Measurements from ENCODE around the gene KRT26. TPM values are rescaled to one million over a fixed set of nuclear protein-coding genes. Genes with fewer than 3 reads are reported as not detected.
"Not testable (repeated sequence)": the region's sequence is repeated elsewhere in the genome, so short reads cannot be mapped to it uniquely, and the experiment has no call there.

KRT26 gene
- total RNA-seq, 2 experiments from 2014 or later = not detected

DNA sequence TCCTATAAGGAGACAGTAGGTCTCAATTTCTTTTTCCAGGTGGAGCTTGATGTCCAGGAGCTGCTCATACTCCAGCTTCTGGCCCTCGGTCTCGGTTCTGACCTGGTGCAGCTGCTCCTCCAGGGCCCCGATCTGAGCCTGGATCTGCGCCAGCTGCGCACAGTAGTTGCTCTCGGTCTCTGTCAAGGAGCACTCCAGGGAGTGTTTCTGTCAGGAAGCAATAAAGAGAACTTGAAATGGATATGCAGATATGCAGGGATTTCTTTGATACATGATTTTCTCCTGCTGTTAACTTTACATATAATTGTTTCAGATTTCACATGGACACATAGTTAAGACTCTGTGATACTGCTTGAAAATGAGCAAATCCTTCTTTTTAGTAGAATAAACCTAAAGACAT, 21.6 kb downstream of the KRT26 start:
- CTCF ChIA-PET = no interaction called here
- no peaks in the 10 kb centered on the region for H3K4me1 Mint-ChIP-seq
- H3K27ac Mint-ChIP-seq = no peak overlapping the region
- no peak overlapping the region for H3K4me3 Mint-ChIP-seq
- H3K36me3 Mint-ChIP-seq (ENCODE audit: low read depth) = no peaks in the 10 kb centered on the region
- peaks cover 39% of the 10 kb centered on the region for H3K27me3 Mint-ChIP-seq
- peaks cover 3% of the 10 kb centered on the region for H3K9me3 Mint-ChIP-seq
- no peak for DNase-seq
- POLR2A ChIA-PET = interaction anchor here (0.6 kb wide), 1 partner anchor 1386 kb away, joined by 4 read pairs; no protein-coding TSS in a partner anchor

DNA sequence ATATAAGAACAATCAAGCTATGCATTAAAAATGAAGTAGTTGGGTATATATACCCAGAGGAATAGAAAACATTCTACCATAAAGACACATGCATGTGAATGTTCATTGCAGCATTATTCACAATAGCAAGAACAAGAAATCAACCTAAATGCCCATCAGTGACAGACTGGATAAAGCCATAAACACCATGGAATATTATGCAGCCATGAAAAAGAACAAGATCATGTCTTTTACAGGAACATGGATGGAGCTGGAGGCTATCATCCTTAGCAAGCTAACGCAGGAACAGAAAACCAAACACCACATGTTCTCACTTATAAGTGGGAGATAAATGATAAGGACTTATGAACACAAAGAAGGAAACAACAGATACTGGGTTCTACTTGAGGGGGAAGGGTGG, 23.3 kb downstream of the KRT26 start:
- H3K27ac Mint-ChIP-seq; H3K4me1 Mint-ChIP-seq; POLR2A ChIA-PET; DNase-seq; CTCF ChIA-PET; H3K9me3 Mint-ChIP-seq; H3K4me3 Mint-ChIP-seq; H3K36me3 Mint-ChIP-seq (ENCODE audit: low read depth): not testable (repeated sequence)
- peaks cover 39% of the 10 kb centered on the region for H3K27me3 Mint-ChIP-seq

DNA sequence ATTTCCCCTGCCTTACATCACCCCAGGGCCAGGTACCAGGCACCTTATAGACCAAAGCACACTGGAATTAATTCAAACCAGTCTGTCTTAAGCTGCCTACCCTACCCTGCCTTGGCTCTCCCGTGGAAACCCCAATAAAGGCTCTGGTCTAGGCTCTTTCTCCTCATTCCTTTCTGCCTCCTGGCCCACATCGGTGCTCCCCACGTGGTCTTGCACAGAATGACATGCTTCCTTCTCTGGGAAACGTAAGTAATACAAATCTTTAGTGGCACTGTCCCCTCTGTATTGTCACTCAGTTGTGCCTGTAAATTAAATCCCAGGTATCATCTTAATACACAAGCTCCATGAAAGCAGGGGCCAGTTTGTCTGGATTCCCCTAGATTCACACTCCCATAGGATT, 33.4 kb downstream of the KRT26 start:
- H3K4me1 Mint-ChIP-seq = no peaks in the 10 kb centered on the region
- no peak overlapping the region for H3K4me3 Mint-ChIP-seq
- peaks cover 2% of the 10 kb centered on the region for H3K36me3 Mint-ChIP-seq (ENCODE audit: low read depth)
- H3K9me3 Mint-ChIP-seq = peaks cover 8% of the 10 kb centered on the region
- ChIA-PET CTCF (interaction anchor here (0.6 kb wide), 2 partner anchors 751 to 1289 kb away, joined by 3 read pairs; partner anchors contain the start of gene KRT36), POLR2A (no interaction called here)
- no peak overlapping the region for H3K27ac Mint-ChIP-seq
- no peak for DNase-seq
- H3K27me3 Mint-ChIP-seq = peaks cover 32% of the 10 kb centered on the region

DNA sequence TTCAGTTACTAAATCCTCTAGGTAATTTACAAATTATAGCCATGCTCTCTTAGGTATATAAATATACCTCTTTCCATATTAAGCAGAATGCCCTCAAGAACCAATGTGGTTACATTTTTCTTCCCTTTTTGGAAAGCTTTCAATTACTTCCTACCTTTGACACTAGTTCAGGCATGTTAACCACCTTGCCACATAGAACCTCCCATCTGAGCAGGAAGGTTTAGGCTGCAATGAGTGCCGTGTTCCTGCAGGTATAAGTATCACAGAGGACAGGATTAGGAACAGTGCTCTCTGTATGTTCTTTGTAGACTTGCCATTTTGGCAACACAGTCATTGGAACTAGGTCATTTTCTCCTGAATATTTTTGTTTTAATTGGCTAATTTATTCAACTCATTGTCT, 37.0 kb downstream of the KRT26 start:
- Mint-ChIP-seq H3K27me3 (peaks cover 39% of the 10 kb centered on the region), H3K9me3 (no peaks in the 10 kb centered on the region), H3K4me3 (no peak overlapping the region), H3K27ac (no peak overlapping the region), H3K36me3 (ENCODE audit: low read depth) (no peaks in the 10 kb centered on the region), H3K4me1 (no peaks in the 10 kb centered on the region)
- DNase-seq = no peak
- CTCF ChIA-PET = no interaction called here
- POLR2A ChIA-PET = no interaction called here

DNA sequence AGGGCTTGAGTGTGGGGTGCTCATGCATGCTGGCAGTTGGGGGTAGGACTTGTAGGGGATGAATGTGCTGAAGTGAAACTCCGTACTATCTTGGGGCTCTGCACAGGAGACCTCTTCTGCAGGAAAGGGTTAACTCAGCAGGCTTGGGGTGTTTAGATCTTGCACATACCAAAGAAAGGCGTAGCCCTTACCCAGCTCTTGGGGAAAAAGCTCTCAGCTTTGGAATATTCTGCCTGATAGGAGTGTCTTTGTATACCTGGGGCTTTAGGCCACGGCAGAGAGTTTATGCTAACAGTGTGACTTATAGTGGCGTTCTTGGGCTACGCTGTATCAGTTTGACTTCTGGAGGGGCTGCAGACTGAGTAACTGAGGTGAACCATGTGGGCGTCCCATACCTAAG, 38.0 kb downstream of the KRT26 start:
- POLR2A ChIA-PET = no interaction called here
- Mint-ChIP-seq H3K27me3 (peaks cover 37% of the 10 kb centered on the region), H3K4me1 (no peaks in the 10 kb centered on the region), H3K4me3 (no peak overlapping the region), H3K9me3 (no peaks in the 10 kb centered on the region), H3K36me3 (ENCODE audit: low read depth) (no peaks in the 10 kb centered on the region), H3K27ac (no peak overlapping the region)
- no peak for DNase-seq
- CTCF ChIA-PET = interaction anchor here (1.2 kb wide), 1 partner anchor 22 kb away, joined by 5 read pairs; no protein-coding TSS in a partner anchor

DNA sequence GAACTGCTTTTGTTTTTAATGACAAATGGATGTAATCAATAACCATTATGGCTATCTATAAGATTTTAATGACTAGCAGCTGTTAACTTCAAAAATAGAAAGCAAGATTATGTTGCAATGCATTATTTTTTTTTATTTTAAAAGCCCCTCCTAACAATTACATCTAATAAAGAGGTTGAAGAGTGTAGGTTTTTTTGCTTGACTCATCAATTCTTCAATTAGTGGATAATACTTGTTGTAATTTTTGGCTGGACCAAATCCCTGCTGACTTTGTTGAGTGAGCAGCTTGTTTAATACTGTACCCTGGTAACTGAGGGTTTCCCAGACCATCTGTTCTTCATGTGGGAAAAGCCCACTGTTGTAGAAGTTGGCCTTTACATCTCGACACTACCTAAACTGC, 41.0 kb downstream of the KRT26 start:
- Mint-ChIP-seq H3K27me3 (peaks cover 32% of the 10 kb centered on the region), H3K9me3 (no peaks in the 10 kb centered on the region), H3K36me3 (ENCODE audit: low read depth) (no peaks in the 10 kb centered on the region), H3K4me1 (no peaks in the 10 kb centered on the region), H3K4me3 (no peak overlapping the region), H3K27ac (no peak overlapping the region)
- POLR2A ChIA-PET = no interaction called here
- DNase-seq = no peak
- CTCF ChIA-PET = no interaction called here

DNA sequence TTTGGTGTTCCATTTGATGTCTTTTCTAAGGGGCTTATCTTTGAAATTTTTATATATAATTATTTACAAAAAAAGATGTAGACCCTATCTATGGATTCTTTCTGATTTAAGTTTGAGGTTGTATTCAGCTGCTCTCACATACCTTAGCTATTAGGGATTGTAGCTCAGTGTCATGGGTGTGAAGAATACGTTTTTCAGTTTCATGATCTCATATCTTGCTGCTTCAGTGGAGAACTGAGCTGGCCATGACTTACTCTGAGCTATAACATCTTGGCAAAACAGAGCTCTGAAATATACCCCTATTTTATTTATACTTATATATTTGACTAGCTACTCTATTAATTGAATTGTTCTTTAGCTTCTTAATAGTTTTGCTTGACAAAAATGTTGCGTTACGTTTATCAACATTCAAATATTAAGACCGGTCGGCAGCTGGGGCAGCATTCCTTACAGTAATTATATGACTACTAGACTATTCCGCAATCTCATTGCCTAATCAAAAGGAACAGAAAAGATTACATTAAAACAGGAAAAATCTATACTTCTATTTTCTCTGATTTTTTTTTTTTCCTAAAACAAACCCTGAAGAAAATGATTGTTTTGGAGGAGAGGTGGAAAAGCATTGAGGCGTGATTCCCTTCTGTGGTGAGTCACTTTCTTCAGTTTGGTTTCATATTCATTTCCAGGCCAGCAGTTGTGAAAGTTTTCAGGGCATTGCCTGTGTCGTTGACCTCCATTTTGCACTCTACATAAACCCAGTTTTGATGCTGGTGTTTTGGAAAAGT, 44.4 kb downstream of the KRT26 start:
- ChIA-PET POLR2A (no interaction called here), CTCF (no interaction called here)
- Mint-ChIP-seq H3K4me1 (no peaks in the 10 kb centered on the region), H3K27me3 (peaks cover 41% of the 10 kb centered on the region), H3K27ac (no peak overlapping the region), H3K4me3 (no peak overlapping the region), H3K9me3 (no peaks in the 10 kb centered on the region), H3K36me3 (ENCODE audit: low read depth) (no peaks in the 10 kb centered on the region)
- no peak for DNase-seq

DNA sequence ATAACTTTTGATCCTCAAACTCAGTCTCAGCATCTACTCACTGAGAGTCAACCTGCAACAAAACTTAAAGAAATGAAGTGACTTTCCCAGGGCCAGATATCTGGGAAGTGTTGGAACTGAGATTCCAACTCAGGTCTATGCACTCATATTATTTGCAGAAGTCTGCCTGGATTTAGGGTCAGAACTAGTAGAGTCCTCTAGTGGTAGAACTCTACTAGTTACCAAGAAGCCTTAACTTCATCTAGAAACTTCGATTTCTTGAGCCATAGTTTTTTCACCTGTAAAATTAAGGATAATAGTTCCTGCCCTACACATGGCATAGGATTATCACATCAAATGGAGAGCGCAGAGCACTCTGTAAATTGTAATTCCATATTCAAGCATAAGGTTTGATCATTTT, 45.1 kb downstream of the KRT26 start:
- CTCF ChIA-PET = no interaction called here
- Mint-ChIP-seq H3K9me3 (no peaks in the 10 kb centered on the region), H3K27ac (no peak overlapping the region), H3K27me3 (peaks cover 37% of the 10 kb centered on the region), H3K4me1 (no peaks in the 10 kb centered on the region), H3K4me3 (no peak overlapping the region), H3K36me3 (ENCODE audit: low read depth) (no peaks in the 10 kb centered on the region)
- DNase-seq = no peak
- POLR2A ChIA-PET = no interaction called here

DNA sequence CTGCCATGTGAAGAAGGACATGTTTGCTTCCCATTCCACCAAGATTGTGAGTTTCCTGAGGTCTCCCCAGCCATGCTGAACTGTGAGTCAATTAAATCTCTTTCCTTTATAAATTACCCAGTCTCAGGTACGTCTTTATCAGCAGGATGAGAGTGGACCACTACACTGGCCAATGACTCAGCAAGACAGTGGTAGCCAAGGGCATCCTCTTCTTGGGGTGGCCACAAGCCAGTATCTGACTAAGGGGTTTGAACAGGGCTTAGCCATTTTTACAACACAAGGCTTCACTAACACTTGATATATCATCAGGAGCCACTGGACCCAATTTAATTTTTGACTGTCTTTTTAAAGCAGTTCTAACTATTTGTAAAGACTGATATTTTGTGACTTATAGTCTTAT, 47.3 kb downstream of the KRT26 start:
- Mint-ChIP-seq H3K27me3 (peaks cover 34% of the 10 kb centered on the region), H3K4me3 (no peak overlapping the region), H3K27ac (no peak overlapping the region), H3K36me3 (ENCODE audit: low read depth) (no peaks in the 10 kb centered on the region), H3K9me3 (no peaks in the 10 kb centered on the region), H3K4me1 (no peaks in the 10 kb centered on the region)
- POLR2A ChIA-PET = no interaction called here
- CTCF ChIA-PET = no interaction called here
- no peak for DNase-seq

DNA sequence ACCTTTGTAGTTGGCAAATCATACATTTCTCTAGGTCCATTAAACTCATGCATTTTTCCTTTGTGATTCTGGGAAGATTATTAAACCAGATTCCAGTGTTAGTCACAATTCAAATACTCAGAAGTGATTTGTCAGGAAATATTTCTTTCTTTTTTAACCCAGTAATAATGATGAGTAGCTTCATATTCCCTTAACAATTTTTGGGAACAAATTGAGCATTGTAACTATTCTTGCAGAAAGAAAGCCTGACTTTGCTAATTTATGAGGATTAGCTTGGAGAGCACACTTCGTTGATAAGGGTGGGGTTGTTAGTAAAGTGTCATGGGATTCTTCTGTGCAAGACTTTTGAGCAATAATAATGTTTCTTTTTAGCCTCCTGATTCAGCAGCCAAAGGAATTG, 49.8 kb downstream of the KRT26 start:
- Mint-ChIP-seq H3K27me3 (peaks cover 38% of the 10 kb centered on the region), H3K36me3 (ENCODE audit: low read depth) (no peaks in the 10 kb centered on the region), H3K9me3 (no peaks in the 10 kb centered on the region), H3K4me1 (no peaks in the 10 kb centered on the region), H3K27ac (no peak overlapping the region), H3K4me3 (no peak overlapping the region)
- POLR2A ChIA-PET = no interaction called here
- no peak for DNase-seq
- CTCF ChIA-PET = no interaction called here

DNA sequence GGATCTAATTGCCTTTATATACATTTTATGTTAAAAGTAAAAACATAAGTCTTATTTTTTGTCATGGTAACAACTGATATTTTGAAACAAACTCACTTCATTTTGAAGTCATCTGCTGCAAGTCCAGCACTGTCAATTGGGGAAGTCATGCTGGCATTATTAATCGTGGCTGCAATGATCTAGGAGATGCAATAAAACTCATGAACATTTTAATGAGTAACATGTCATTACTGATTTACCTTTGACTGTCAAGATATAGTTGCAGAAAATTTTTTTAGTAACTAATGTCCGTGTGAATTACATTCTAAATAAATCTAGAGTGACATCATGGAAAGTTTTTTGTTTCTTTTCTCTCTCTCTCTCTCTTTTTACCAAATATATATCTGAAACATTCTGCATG, 51.1 kb downstream of the KRT26 start:
- no peak overlapping the region for H3K27ac Mint-ChIP-seq
- ChIA-PET CTCF (no interaction called here), POLR2A (no interaction called here)
- peaks cover 43% of the 10 kb centered on the region for H3K27me3 Mint-ChIP-seq
- no peaks in the 10 kb centered on the region for H3K4me1 Mint-ChIP-seq
- H3K9me3 Mint-ChIP-seq = no peaks in the 10 kb centered on the region
- DNase-seq = no peak
- H3K36me3 Mint-ChIP-seq (ENCODE audit: low read depth) = no peaks in the 10 kb centered on the region
- H3K4me3 Mint-ChIP-seq = no peak overlapping the region

DNA sequence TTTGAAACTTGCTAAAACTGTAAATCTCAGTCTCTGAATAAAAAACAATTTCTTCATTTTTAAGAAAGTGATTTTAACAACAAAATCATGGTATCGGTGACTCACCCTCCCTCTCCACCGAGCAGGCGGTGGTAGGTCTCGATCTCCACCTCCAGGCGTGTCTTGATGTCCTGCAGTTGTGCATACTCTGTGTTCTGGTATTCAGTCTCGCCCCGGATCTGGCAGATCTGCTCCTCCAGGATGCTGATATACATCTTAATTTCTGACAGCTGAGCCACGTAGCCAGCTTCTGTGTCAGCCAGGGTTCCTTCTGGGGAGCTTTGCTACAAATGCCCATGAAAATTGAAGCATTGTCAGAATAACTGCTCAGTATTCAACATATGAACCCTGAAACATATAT, 53.1 kb downstream of the KRT26 start:
- no peaks in the 10 kb centered on the region for H3K36me3 Mint-ChIP-seq (ENCODE audit: low read depth)
- H3K4me1 Mint-ChIP-seq = no peaks in the 10 kb centered on the region
- H3K4me3 Mint-ChIP-seq = no peak overlapping the region
- no peaks in the 10 kb centered on the region for H3K9me3 Mint-ChIP-seq
- no peak for DNase-seq
- ChIA-PET CTCF (no interaction called here), POLR2A (no interaction called here)
- peaks cover 40% of the 10 kb centered on the region for H3K27me3 Mint-ChIP-seq
- H3K27ac Mint-ChIP-seq = no peak overlapping the region

DNA sequence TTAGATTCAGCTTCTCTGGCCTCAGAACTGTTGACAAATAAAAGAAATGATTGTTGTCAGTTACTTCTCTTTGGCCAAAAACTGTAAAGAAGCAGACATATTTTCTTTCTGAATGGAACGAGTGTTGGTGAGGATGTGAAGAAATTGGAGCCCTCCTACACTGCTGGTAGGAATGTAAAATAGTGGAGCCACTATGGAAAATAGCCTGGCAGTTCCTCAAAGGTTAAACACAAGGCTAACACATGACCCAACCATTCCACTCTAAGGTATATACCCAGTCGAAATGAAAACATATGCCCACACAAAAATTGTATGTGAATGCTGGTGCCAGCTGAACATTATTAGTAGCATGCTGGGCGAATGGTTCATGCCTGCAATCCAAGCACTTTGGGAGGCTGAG, 54.2 kb downstream of the KRT26 start:
- no peaks in the 10 kb centered on the region for H3K9me3 Mint-ChIP-seq
- ChIA-PET CTCF (no interaction called here), POLR2A (no interaction called here)

More for the DNA sequence above, 54.2 kb downstream of the KRT26 start:
- Mint-ChIP-seq H3K4me3 (no peak overlapping the region), H3K27me3 (peaks cover 31% of the 10 kb centered on the region), H3K27ac (no peak overlapping the region), H3K4me1 (no peaks in the 10 kb centered on the region), H3K36me3 (ENCODE audit: low read depth) (no peaks in the 10 kb centered on the region)
- DNase-seq = no peak

Measured in activated CD4-positive, alpha-beta T cell treated with anti-CD3 and anti-CD28 coated beads, Interleukin-2, amount 10 ng/mL, durations not matched to agents 7 days and 5 days (primary cell).